G401 (cell line): ENCODE measurements around the gene LCP2. TPM values are rescaled to one million over a fixed set of nuclear protein-coding genes. Genes with fewer than 3 reads are reported as not detected.
A peak's percentile ranks its signal among the peaks of the same experiment; 100 is the strongest.

ENCODE experiments used
- DNase-seq: peaks from one replicate; pipeline ENCODE4 v3.0.0-alpha.2; 2015; ENCODE audit warnings: low spot score
- in situ Hi-C: cut with HindIII; loops from 2 replicates; pipeline ENCODE4 v1.10.0; 2016; ENCODE audit warnings: low sequenced_read_pairs, mixed read lengths
- total RNA-seq: library from RNA; depleted of rRNA; stranded (reverse); fragments of >200 nt; shearing (Covaris generic); gene quantifications from 2 replicates; pipeline ENCODE4 v1.2.3, GENCODE V29; 2014

Gene LCP2
- total RNA-seq, 1 experiment from 2014 or later = not detected

GRCh38 chr5:170319301-170319700 lies 21.7 kb upstream of the LCP2 start:
- in situ Hi-C loops = no loop called here
- DNase-seq = no peak

DNA sequence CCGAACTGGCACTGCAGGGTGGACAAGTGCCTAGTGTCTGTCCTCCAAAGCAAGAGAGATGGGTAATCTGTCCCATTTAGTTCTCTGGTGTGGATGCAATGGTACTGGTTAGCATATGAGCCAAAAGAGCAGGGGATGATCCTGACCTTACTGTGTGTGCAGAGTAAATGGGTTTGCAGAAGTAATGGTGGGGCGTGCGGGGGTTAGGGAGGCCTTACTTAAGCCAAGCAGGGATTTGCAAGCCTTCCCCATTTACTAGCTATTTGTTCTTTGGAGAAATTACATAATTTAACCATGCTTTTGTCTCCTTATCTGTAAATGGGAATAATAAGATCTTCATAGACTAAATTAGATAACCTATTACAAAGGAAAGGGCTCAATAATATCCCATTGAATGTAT lies 19.9 kb upstream of the LCP2 start:
- in situ Hi-C loops = no loop called here
- no peak for DNase-seq

DNA sequence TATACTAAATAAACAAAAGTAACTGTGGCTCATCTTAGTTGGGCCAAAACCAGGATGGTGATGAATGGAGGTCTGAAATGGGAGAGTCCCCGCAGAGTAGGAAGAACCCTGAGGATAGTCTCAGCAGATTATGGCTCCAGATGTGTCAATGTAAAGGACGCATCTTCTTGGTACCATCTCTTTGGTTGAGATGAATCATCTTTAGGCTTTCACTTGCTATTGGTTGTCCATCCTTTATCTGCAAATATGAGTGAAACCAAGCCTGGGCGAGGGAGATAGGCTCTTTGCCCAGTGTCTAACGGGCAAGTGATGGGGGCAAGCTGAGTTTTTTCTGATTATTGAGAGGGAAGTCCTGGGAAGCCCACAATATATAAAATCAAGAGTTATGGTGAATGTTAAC lies 19.4 kb upstream of the LCP2 start:
- no peak for DNase-seq
- in situ Hi-C loops = no loop called here

DNA sequence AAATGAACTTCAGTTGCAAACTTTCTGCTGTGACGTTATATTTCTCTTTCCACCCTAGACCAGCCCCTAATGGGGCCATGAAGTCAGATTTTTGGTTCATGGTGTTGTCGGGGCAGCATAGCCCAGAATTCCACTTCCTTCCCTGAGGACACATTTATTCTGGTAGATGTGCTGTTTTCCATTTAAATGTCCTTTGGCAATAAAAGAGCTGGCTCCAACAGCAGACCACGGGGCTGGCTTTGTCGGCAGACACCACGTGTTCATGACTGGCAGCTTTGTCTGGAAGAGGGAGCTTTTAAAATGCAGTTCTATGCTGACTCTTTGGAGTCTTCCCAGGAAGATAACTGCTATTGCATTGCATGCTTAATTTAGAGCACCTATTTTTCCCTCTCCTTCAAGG lies 17.6 kb upstream of the LCP2 start:
- peak; percentile 40 for DNase-seq
- in situ Hi-C loops = no loop called here

DNA sequence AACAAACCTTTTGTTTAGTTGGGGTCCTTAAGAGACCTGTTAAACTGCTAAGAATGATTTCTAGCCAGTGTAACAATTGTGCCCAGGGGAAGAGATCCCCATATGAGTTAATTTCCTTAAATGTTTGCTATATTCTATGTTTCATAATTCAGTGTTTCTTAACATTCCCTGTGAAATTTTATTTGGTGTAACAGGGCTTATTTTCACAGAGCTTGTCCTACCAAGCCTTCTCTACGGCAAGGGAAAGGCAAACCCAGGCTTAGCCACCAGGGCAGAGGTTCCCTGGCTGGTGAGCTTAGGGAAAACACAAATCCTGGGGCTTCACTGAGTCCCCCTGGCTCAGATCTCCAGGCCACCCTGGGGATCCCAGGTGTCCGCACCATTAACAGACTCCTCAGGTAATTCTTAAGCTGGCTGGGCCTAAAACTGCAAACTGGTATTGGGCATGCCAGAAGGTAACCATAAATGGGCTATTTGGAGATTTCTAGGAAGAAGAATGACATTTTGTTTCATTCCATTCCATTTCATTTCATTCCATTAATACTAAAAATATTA lies 17.0 kb upstream of the LCP2 start:
- DNase-seq = no peak

GRCh38 chr5:170313816-170314215 lies 16.2 kb upstream of the LCP2 start:
- in situ Hi-C loops = no loop called here
- DNase-seq = no peak

More for the DNA sequence above, 17.0 kb upstream of the LCP2 start:
- in situ Hi-C loops = no loop called here

GRCh38 chr5:170313344-170313743 lies 15.8 kb upstream of the LCP2 start:
- in situ Hi-C loops = no loop called here
- DNase-seq = no peak

DNA sequence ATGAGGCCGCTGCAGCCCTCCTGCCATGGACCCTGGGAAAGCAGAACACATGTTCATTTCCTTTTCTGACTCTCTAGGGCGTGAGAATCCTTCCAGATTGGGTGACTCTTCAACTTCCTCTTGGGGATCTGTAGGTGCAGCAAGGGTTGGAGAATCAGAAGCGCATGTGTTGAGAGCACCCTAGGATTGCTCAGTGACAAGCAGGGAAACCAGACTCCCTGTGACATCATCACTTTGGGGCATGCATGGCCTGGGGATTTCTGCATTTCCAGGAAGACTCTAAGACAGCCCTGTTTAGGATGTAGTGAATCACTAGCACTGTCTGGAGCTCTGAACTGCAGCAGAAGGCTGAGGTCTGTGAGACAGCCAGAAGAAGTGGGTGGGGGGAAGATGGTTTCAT lies 15.1 kb upstream of the LCP2 start:
- in situ Hi-C loops = no loop called here
- no peak for DNase-seq

DNA sequence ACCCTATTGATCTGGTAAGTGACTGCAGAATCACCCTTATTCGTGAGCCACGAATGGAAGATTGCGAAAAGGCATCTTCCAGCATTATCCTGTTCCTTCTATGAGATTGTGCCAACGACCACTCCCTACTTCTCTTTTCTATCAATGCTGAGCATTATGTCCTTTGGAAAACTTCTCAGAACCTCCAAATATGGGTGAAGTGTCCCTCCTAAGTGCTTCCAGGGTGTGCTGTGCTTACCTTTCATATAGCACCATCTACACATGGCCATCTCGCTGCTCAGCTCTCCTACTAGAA lies 14.7 kb upstream of the LCP2 start:
- in situ Hi-C loops = no loop called here

DNA sequence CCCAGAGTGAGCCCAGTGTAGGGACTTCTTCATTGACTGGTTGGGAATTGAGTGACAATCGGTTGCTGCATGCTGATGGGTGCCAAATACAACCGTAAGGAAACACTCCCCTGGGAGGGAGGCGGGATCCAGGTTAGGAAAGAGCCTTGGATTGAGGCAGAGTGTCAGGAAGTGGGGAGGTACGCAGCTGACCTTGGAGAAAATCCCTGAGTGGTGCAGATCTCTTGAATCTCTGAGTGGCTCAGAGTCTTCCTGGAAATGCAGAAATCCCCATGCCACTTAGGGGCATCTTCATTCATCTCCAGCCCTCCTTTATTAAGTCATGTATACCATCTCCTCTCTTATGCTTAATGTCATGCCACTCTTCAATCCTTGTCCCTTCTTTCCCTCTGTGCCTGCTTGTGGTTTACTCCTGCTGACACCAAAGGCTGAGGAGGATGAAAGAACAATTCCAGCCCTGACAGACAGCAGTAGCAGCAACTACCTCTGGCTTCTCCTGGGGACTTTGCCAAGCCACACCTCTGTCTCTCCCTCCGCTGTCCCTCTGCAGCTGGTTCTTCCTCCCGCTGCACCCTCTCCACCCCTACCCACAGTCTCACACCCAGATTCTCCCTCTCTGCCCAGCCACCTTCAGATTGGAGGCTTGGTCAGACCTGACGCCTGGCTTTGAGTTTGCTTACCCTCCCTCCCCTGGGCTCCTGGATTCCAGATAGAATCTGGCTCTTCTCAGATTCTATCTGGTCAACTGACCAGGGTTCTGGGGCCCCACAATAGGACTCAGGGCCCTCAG lies 14.1 kb upstream of the LCP2 start:
- in situ Hi-C loops = no loop called here
- DNase-seq = no peak

More for the DNA sequence above, 14.7 kb upstream of the LCP2 start:
- DNase-seq = no peak

GRCh38 chr5:170310256-170310926 lies 12.8 kb upstream of the LCP2 start:
- in situ Hi-C loops = no loop called here
- no peak for DNase-seq

DNA sequence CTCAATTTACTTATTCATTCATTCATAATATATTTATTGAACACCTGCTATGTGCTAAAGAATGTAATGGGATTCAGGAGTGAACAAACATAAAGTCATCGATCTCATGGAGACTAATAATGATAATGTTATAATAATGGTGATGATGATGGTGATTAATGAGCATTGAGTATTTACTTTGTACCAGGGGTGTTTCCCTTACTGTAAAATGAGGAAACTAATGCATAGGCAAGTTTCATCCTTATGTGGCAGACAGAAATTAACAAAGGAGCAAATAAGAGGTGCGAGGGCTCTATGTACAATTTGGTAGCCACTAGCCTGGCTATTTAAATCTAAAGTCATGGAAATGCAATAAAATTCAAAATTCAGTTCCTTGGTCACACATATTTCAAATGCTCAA lies 11.1 kb upstream of the LCP2 start:
- in situ Hi-C loops = no loop called here
- DNase-seq = no peak

- no peak for DNase-seq
- in situ Hi-C loops = no loop called here
Observed at GRCh38 chr5:170307575-170308465, 10.2 kb upstream of the LCP2 start.

DNA sequence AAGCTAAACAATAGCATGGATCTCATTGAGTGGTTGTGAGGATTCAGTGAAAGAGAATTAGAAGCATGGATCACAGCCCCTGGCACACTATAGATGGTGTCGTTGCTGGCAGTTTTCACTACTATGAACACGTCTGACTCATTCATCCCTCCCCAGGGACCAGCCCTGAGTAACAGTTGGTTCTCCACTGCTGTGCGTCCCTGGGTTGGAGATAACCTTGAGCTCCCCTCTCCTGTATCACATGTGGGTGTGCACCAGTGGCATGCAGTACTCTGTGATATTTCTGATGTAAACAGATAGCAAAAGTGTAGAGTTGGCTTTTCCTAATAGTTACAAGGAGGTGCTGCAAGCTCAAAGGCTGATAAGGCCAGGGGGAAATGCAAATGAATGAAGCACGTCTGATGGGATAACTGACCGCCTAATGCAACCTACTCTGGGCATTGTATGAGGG lies 8.8 kb upstream of the LCP2 start:
- in situ Hi-C loops = no loop called here
- no peak for DNase-seq

DNA sequence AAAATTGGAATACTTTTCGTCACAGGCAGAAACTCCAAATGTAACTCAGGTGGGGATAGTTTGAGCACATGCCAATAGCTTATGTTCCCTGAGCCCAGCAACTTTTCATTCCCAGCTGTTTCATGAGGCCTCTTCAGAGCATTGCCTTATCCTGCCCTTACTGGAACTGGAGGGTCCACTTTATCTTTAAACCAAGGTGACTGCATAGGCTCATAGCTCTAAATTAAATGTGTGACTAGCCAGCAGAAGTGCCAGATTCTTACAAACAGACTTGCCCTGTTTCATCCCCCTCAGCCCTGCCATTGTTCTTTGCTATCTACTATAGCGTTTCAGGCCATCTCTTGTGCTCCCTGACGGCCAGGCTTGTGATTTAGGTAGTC lies 8.1 kb upstream of the LCP2 start:
- in situ Hi-C loops = no loop called here
- DNase-seq = no peak

DNA sequence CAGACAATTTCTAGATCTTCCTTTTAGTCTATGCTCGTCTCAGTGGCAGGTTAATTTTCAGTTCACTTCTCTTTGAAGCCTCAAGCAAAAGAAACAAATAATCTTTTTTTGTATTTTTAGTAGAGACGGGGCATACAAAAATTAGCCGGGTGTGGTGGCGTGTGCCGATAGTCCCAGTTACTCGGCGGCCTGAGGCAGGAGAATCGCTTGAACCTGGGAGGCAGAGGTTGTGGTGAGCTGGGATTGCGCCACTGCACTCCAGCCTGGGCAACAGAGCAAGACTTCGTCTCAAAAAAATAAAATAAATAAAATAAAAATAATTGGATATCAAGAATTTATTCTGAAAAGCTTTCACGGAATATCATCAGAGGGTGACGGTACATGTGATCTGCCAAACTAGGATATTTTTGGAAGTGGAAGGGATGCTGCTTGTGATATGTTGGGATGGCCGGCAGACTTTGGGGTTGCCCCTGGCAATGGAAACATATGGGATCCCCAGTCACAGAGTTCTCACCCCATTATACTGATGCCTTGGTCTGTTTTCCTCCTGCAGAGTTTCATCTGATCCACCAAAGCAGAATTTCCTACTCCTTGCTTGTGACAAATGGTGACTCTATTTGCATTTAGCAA lies 7.6 kb upstream of the LCP2 start:
- no peak for DNase-seq
- in situ Hi-C loops = no loop called here

DNA sequence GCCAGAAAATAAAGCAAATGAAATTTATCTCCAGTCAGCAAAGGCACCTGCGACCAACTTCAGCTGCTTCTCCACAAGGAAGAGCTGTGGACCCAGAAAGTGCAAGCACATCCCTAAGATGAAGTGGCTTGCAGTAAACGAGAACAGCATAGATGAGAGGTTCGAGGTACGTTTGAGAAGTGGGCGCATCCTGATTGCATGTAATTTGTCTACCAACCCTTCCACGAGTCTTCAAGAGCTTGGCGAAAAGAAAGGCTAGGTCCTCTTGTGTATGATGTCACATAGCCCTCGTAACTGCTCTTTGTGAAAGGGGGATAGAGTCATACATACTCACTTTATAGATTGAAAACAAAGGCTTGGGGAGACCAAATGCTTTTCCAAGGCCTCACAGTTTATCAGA lies 6.0 kb upstream of the LCP2 start:
- no peak for DNase-seq
- in situ Hi-C loops = no loop called here

- in situ Hi-C loops = no loop called here
- DNase-seq = no peak
Observed at GRCh38 chr5:170302653-170303501, 5.3 kb upstream of the LCP2 start.
